Naive thymus-derived CD8-positive, alpha-beta T cell (primary cell): ENCODE data around the gene CYB5B. TPM values are rescaled to one million over a fixed set of nuclear protein-coding genes. Genes with fewer than 3 reads are reported as not detected.
A peak's percentile ranks its signal among the peaks of the same experiment; 100 is the strongest.
"Not testable (repeated sequence)": the region's sequence is repeated elsewhere in the genome, so short reads cannot be mapped to it uniquely, and the experiment has no call there.

Experiments
- ATAC-seq, 2 donors: fragments of 150-1000 bp; cut with Tn5 transposase in 1 of 2; sonication (Bioruptor Pico), chemical (Tn5 transposase) in 1 of 2; 1 replicate in 1 of 2; 2 replicates in 1 of 2; pipeline ENCODE4 v1.10.0; 2021; ENCODE audit warnings: mild to moderate bottlenecking in 2 of 2, moderate library complexity in 2 of 2
- POLR2A ChIA-PET: fragments of 350-600 bp; sonication (Branson Sonifier 250); formaldehyde crosslinking; loops from one replicate; lab custom pipeline; 2021; ENCODE audit warnings: antibody characterized with exemption; lab: Charles Lee
- DNase-seq, 10 donors: peaks; one replicate each; pipeline versions ENCODE4 v3.0.0 to v3.0.0-alpha.2; 2020 to 2022
- H3K27ac Mint-ChIP-seq, 10 donors: one replicate each; pipeline ENCODE4 v1.8.0; 2020 to 2022; ENCODE audit warnings: mild to moderate bottlenecking in 10 of 10, mixed read lengths in 10 of 10, moderate library complexity in 4 of 10, inconsistent platforms in 1 of 10
- H3K27me3 Mint-ChIP-seq, 5 donors: one replicate each; pipeline ENCODE4 v1.8.0; 2021 to 2022; ENCODE audit warnings: mixed read lengths in 5 of 5
- H3K36me3 Mint-ChIP-seq, 3 donors: one replicate each; pipeline ENCODE4 v1.8.0; 2020 to 2022; ENCODE audit warnings: mixed read lengths in 3 of 3, mild to moderate bottlenecking in 2 of 3, inconsistent platforms in 1 of 3
- H3K4me1 Mint-ChIP-seq, 4 donors: one replicate each; pipeline ENCODE4 v1.8.0; 2021 to 2022; ENCODE audit warnings: mixed read lengths in 4 of 4
- H3K4me3 Mint-ChIP-seq, 10 donors: one replicate each; pipeline ENCODE4 v1.8.0; 2020 to 2022; ENCODE audit warnings: mild to moderate bottlenecking in 10 of 10, mixed read lengths in 10 of 10, moderate library complexity in 6 of 10, inconsistent platforms in 1 of 10
- H3K9me3 Mint-ChIP-seq, 9 donors: one replicate each; pipeline ENCODE4 v1.8.0; 2020 to 2022; ENCODE audit warnings: mixed read lengths in 9 of 9, mild to moderate bottlenecking in 3 of 9, inconsistent platforms in 1 of 9, moderate library complexity in 1 of 9
- polyA plus RNA-seq, 3 donors: library from polyadenylated mRNA; unstranded; fragments of 300-500 nt; fragmentation: Illumina TruSeq; gene quantifications; one replicate each; pipeline ENCODE4 v1.2.3, GENCODE V29; 2021
- total RNA-seq, 8 experiments: library from RNA in 2 of 8; stranded (reverse) in 2 of 8; gene quantifications; one replicate each; pipeline ENCODE4 v1.2.3 and lab custom pipeline; 2021 to 2026

CYB5B gene
- total and polyA plus RNA-seq, 5 experiments from 2014 or later: 45.6 to 96.4 (median 83.3) TPM

- Mint-ChIP-seq H3K27ac (peak overlapping the region in 9 of 10 donors; percentile 20 to 90 (median 70)), H3K27me3 (no peaks in the 10 kb centered on the region), H3K4me1 (peaks cover 8 to 19% (median 17%) of the 10 kb centered on the region in 4 donors), H3K4me3 (peak overlapping the region in 5 of 10 donors; percentile 12 to 57 (median 36)), H3K9me3 (no peaks in the 10 kb centered on the region), H3K36me3 (no peaks in the 10 kb centered on the region)
- DNase-seq (peak in 2 of 10 donors; percentile 50 to 53), ATAC-seq (peak; percentile 78 to 97)
- POLR2A ChIA-PET: interaction anchor here (0.6 kb wide), 1 partner anchor 949 kb away, joined by 5 read pairs; no protein-coding TSS in a partner anchor
Measured at GRCh38 chr16:69411064-69411985, 13.1 kb upstream of the CYB5B start.

DNA sequence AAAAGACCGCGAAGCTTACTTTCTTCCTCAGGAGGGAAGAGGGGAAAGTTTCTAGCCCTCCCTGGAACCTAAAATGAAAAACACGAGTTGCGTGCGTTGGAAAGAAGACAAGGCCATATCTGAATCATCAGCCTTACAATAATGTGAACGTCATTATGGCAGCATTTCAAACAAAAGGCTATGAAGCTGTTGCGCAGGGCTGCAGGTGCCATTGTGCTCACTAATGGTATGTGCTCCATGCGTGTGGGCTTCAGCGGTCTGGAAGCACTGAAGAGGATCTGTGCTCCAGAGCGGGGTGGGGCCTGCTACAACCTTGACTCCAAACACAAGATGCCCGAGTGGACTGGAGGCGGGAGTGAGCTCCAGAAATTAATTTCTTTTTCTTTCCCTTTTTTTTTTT is 12.1 kb upstream of the CYB5B start:
- DNase-seq (no peak), ATAC-seq (no peak)
- peak overlapping the region in 1 of 10 donors; percentile 70 for H3K27ac Mint-ChIP-seq
- no peaks in the 10 kb centered on the region for H3K9me3 Mint-ChIP-seq
- H3K4me1 Mint-ChIP-seq: peaks cover 8 to 19% (median 17%) of the 10 kb centered on the region in 4 donors
- no peaks in the 10 kb centered on the region for H3K27me3 Mint-ChIP-seq
- H3K4me3 Mint-ChIP-seq: no peak overlapping the region
- H3K36me3 Mint-ChIP-seq: no peaks in the 10 kb centered on the region
- POLR2A ChIA-PET: no interaction called here

DNA sequence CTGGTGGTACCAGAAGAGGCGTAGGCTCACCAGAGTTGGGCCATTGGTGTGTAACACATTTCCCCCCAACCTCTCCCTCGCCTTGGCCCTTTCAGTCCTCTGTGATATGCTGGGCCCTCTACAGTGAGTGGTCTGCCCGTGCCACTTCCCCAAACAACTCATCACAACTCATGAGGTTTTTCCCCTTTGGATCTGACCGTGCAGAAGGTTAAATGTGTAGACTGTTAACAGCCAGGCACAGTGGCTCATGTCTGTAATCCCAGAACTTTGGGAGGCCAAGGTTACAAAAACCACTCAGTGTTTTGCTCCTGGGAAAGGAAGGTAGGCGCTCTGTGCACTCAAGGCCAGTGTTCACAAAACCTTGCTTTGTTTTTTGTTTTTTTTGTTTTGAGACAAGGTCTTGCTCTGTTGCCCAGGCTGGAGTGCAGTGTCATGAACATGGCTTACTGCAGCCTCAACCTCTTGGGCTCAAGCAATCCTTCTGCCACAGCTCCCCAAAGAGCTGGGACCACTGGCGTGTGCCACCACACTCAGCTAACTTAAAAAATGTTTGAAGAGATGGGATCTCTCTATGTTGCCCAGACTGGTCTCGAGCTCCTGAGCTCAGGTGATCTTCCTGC is 11.3 kb upstream of the CYB5B start:
- Mint-ChIP-seq H3K4me3 (no peak overlapping the region), H3K9me3 (no peaks in the 10 kb centered on the region), H3K27me3 (no peaks in the 10 kb centered on the region), H3K27ac (peak overlapping the region in 2 of 10 donors; percentile 31 to 73), H3K4me1 (peaks cover 8 to 19% (median 17%) of the 10 kb centered on the region in 4 donors), H3K36me3 (no peaks in the 10 kb centered on the region)
- POLR2A ChIA-PET: no interaction called here
- no peak for DNase-seq
- no peak for ATAC-seq

DNA sequence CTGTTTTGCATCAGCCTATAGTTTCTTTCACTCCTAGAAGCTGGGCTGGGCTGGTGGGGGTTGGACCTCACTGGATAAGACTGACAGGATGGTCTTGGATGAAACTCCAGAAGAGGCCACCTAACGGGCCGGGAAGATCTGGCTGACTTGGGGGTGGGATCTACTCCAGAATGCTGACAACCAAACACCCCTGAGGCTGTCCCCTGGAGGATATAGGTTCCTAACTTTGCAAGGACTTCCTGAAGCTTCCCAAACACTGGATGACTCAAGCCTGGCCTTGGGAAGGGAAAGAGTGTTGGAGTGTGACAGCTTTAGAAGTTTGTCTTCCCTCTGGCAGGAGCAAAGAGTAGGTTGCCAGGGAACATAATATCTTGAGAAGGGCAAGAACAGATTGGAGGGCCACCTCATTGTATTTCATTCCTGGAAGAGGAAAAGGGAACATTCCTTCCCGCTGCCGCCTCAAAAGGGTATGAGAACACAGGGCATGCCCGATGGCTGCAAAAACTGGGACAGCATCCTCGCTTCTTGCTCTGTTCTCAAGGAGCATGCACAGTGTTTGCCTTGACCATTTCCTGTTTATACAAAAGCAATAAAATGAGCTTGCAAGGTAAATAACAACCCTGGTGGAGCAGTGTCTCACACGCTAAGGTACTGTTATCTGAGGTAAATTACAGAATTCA is 6.8 kb upstream of the CYB5B start:
- ATAC-seq (no peak), DNase-seq (no peak)
- Mint-ChIP-seq H3K27me3 (no peaks in the 10 kb centered on the region), H3K4me1 (peaks cover 0 to under 1% (median 0%) of the 10 kb centered on the region in 4 donors), H3K4me3 (no peak overlapping the region), H3K36me3 (no peaks in the 10 kb centered on the region), H3K27ac (no peak overlapping the region), H3K9me3 (no peaks in the 10 kb centered on the region)
- POLR2A ChIA-PET: interaction anchor here (0.6 kb wide), 1 partner anchor 229 kb away, joined by 4 read pairs; no protein-coding TSS in a partner anchor

GRCh38 chr16:69419956-69420355 is 4.5 kb upstream of the CYB5B start:
- DNase-seq (no peak), ATAC-seq (no peak)
- peaks cover 0 to 4% (median 0%) of the 10 kb centered on the region in 3 donors for H3K36me3 Mint-ChIP-seq
- H3K27ac Mint-ChIP-seq: no peak overlapping the region
- peaks cover 7 to 18% (median 13%) of the 10 kb centered on the region in 4 donors for H3K4me1 Mint-ChIP-seq
- H3K4me3 Mint-ChIP-seq: no peak overlapping the region
- POLR2A ChIA-PET: no interaction called here
- H3K9me3 Mint-ChIP-seq: no peaks in the 10 kb centered on the region
- H3K27me3 Mint-ChIP-seq: no peaks in the 10 kb centered on the region

DNA sequence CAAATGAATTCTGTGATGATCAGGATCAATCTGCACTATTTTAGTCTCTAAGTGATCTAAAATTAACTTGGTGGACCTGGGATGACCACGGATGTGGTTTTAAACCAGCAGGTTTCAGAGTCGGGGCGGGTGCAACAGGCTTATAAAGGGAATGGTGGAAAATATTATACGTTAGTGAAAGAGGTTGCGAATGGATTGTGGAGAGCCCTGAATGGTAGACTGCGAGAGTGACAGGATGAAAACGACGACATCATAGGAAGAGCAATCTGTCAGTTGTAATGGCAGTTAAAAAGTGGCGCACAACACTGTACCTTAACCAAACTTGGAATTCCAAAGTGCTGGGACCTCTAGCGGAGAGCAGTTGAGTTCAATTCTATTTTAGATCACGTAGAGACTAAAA is 1.2 kb upstream of the CYB5B start:
- H3K27ac Mint-ChIP-seq: peak overlapping the region in 4 of 10 donors; percentile 56 to 85 (median 67)
- DNase-seq: no peak
- POLR2A ChIA-PET: interaction anchor here (0.6 kb wide), 1 partner anchor 273 kb away, joined by 3 read pairs; no protein-coding TSS in a partner anchor
- no peaks in the 10 kb centered on the region for H3K9me3 Mint-ChIP-seq
- H3K4me3 Mint-ChIP-seq: peak overlapping the region in 9 of 10 donors; percentile 23 to 84 (median 71)
- H3K4me1 Mint-ChIP-seq: peaks cover 9 to 32% (median 28%) of the 10 kb centered on the region in 4 donors
- ATAC-seq: no peak
- peaks cover 0 to 20% (median 7%) of the 10 kb centered on the region in 3 donors for H3K36me3 Mint-ChIP-seq
- no peaks in the 10 kb centered on the region for H3K27me3 Mint-ChIP-seq

DNA sequence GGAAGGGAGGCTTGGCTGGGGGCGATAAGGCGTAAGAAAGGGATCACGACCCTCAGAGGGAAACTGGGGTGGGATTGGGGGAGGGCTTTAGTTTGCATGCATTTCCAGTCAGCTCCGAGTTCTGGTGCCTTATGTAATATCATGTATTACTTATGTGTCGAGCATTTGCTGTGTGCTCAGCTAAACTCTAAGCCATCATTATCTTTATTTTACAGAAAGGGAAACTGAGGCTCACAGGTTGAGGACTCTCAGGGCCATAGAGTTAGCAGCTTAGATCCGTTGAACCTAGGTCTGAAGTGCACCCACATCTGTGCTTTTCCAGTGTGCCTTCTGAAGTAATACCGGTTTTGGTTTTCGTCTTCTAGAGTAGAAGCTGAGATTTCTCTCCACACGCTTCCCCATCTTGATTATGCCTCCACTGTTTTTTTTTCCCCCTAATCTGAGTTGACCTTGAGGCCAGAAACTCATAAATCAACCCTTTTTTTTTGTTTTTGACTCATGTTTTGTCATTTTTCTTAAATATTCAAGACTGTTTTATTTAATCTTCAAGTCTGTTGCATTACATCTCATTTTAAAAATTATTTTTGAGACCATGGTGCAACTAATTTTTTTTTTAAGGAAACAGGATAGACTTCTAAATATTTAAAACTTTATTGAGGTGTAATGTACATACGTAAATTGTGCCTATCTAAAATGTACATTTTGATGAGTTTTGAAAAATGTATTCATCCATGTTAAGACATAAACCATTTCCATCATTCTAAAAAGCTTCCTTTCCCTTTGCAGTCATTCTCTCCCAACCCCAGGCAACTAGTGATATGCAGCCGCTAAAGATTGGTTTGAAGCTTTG is 741 bp downstream of the CYB5B start:
- DNase-seq (no peak), ATAC-seq (no peak)
- POLR2A ChIA-PET: interaction anchor here (0.6 to 1.5 kb wide), 6 partner anchors 25 to 247 kb away, joined by 3 to 5 read pairs (median 4); no protein-coding TSS in a partner anchor
- Mint-ChIP-seq H3K4me3 (peak overlapping the region; percentile 93 to 99 (median 98)), H3K4me1 (peaks cover 15 to 46% (median 45%) of the 10 kb centered on the region in 4 donors), H3K27ac (peak overlapping the region; percentile 89 to 99 (median 96)), H3K9me3 (peaks cover 0 to 12% (median 6%) of the 10 kb centered on the region in 9 donors), H3K27me3 (no peaks in the 10 kb centered on the region), H3K36me3 (peaks cover 17 to 40% (median 25%) of the 10 kb centered on the region in 3 donors)

DNA sequence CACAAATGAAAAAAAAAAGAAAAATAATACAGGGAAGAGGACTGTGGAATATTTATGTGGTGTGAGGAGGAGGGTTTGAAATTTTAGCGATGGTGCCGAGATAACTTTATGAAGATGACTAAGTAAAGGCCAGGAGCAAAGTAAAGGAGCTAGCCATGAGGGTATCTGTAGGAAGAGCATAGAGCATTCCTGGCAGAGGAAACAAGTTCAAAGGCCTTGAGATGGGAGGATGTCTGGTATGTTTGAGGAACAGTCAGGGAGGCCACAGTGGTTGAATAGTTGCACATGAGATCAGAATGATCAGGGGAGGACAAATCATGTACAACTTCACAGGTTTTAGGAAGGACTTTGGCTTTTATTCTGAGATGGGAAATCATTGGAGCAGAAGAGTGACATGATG is 4.2 kb downstream of the CYB5B start:
- no peak for ATAC-seq
- peaks cover 17 to 72% (median 30%) of the 10 kb centered on the region in 3 donors for H3K36me3 Mint-ChIP-seq
- H3K27ac Mint-ChIP-seq: peak overlapping the region in 4 of 10 donors; percentile 2 to 49 (median 23)
- POLR2A ChIA-PET: interaction anchor here (0.6 kb wide), 1 partner anchor 91 kb away, joined by 3 read pairs; no protein-coding TSS in a partner anchor
- no peaks in the 10 kb centered on the region for H3K27me3 Mint-ChIP-seq
- H3K4me3 Mint-ChIP-seq: peak overlapping the region in 2 of 10 donors; percentile 7 to 30
- peaks cover 0 to 12% (median 6%) of the 10 kb centered on the region in 9 donors for H3K9me3 Mint-ChIP-seq
- H3K4me1 Mint-ChIP-seq: peaks cover 17 to 53% (median 49%) of the 10 kb centered on the region in 4 donors
- no peak for DNase-seq

DNA sequence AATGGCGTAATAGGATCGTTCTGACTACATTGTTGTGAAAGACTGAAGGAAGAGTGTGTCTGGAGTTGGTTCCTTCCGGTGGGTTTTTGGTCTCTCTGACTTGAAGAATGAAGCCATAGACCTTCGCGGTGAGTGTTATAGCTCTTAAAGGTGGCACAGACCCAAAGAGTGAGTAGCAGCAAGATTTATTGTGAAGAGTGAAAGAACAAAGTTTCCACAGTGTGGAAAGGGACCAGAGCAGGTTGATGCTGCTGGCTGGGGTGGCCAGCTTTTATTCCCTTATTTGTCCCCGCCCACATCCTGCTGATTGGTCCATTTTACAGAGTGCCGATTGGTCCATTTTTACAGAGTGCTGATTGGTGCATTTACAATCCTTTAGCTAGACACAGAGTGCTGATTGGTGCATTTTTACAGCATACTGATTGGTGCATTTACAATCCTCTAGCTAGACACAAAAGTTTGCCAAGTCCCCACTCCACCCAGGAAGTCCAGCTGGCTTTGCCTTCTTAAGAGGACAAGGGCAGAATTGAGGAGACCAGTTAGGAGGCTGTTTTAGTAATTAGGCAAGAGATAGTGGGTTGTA is 4.7 kb downstream of the CYB5B start:
- peak overlapping the region in 2 of 10 donors; percentile 7 to 67 for H3K4me3 Mint-ChIP-seq
- not testable (repeated sequence) for DNase-seq, H3K27me3 Mint-ChIP-seq, ATAC-seq
- H3K4me1 Mint-ChIP-seq: peaks cover 17 to 53% (median 50%) of the 10 kb centered on the region in 4 donors
- H3K27ac Mint-ChIP-seq: peak overlapping the region in 5 of 10 donors; percentile 2 to 54 (median 31)
- POLR2A ChIA-PET: interaction anchor here (0.6 kb wide), 1 partner anchor 92 kb away, joined by 3 read pairs; no protein-coding TSS in a partner anchor
- peaks cover 17 to 75% (median 32%) of the 10 kb centered on the region in 3 donors for H3K36me3 Mint-ChIP-seq
- H3K9me3 Mint-ChIP-seq: peaks cover 0 to 12% (median 6%) of the 10 kb centered on the region in 9 donors

- Mint-ChIP-seq H3K27ac (peak overlapping the region in 2 of 10 donors; percentile 5 to 26), H3K4me3 (no peak overlapping the region), H3K27me3 (no peaks in the 10 kb centered on the region), H3K4me1 (peaks cover 14 to 60% (median 52%) of the 10 kb centered on the region in 4 donors), H3K36me3 (peaks cover 17 to 86% (median 37%) of the 10 kb centered on the region in 3 donors), H3K9me3 (peaks cover 0 to 12% (median 6%) of the 10 kb centered on the region in 9 donors)
- ATAC-seq: no peak
- no peak for DNase-seq
- POLR2A ChIA-PET: interaction anchor here (0.5 to 0.7 kb wide), 2 partner anchors 11 to 287 kb away, joined by 3 read pairs; no protein-coding TSS in a partner anchor
Measured at GRCh38 chr16:69431948-69432468, 7.6 kb downstream of the CYB5B start.
